Measurements from ENCODE around the gene MEOX2. TPM values are rescaled to one million over a fixed set of nuclear protein-coding genes. Genes with fewer than 3 reads are reported as not detected.

Gene MEOX2
- total RNA-seq, 1 experiment from 2014 or later = not detected

GRCh38 chr7:15584575-15584974 is 101.9 kb downstream of the MEOX2 start:
- Histone ChIP-seq H3K27ac (no peak overlapping the region), H3K4me1 (replicated peaks) (no peaks in the 10 kb centered on the region)
- DNase-seq (ENCODE audit: low read depth in 1 of 2, low spot score in 2 of 2) = no peak

DNA sequence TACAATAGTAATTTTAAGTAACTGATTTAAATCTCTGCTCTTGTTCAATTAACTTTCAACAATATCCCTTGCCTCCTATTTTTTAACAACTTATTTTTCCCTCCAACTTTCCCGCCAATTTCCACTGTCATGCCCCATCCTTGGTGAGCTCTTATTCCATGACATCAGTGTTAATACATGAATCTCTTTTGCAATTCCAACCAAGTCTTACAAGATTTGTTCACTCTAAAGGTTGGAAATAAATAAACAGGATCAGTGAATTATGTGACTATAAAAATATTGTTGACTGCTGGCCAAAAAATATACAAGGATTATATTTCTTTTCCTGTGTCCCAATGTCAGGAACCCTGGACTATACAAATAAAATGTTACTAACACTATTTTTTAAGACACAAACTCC is 103.7 kb downstream of the MEOX2 start:
- no peaks in the 10 kb centered on the region for H3K9me3 ChIP-seq (replicated peaks)
- no peak overlapping the region for H3K4me3 ChIP-seq
- H3K4me1 ChIP-seq (replicated peaks) = no peaks in the 10 kb centered on the region
- no peaks in the 10 kb centered on the region for H3K36me3 ChIP-seq
- no peak overlapping the region for H3K27ac ChIP-seq
- no peaks in the 10 kb centered on the region for H3K27me3 ChIP-seq (replicated peaks)
- DNase-seq (ENCODE audit: low read depth in 1 of 2, low spot score in 2 of 2) = no peak

More at GRCh38 chr7:15584575-15584974, 101.9 kb downstream of the MEOX2 start:
- Histone ChIP-seq H3K36me3 (no peaks in the 10 kb centered on the region), H3K4me3 (no peak overlapping the region), H3K9me3 (replicated peaks) (no peaks in the 10 kb centered on the region), H3K27me3 (replicated peaks) (no peaks in the 10 kb centered on the region)

DNA sequence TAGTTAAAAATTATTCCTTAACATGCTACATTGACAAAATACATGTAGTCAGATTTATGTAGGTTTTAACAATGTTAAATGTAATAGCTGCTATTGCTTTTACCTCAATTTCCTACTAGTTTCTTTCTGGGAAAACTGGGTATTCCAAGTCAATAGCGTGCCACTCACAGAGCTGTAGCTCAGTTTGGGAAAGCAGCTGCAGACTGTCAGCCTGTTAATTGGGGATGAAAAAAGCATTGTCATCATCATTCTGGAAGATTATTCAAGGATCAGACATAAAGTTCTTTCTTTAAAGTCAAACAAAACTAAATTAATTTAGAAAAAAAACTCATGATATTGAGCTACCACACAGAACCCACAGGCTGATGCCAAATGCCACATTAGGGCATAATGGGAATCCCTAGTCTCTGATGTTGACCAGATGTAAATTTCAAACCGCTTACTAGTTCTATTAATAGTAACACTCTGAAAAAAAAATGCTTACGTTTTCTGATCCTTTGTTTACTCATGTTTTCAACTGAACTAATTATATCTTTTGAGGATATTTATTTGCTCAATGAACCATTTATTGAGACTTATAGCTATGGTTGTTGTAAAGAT is 105.0 kb downstream of the MEOX2 start:
- DNase-seq (ENCODE audit: low read depth in 1 of 2, low spot score in 2 of 2) = no peak
- Histone ChIP-seq H3K36me3 (no peaks in the 10 kb centered on the region), H3K4me1 (replicated peaks) (no peaks in the 10 kb centered on the region), H3K27me3 (replicated peaks) (no peaks in the 10 kb centered on the region), H3K4me3 (no peak overlapping the region), H3K9me3 (replicated peaks) (no peaks in the 10 kb centered on the region), H3K27ac (no peak overlapping the region)

GRCh38 chr7:15580604-15581351 is 105.7 kb downstream of the MEOX2 start:
- no peak overlapping the region for H3K27ac ChIP-seq
- H3K4me3 ChIP-seq = no peak overlapping the region
- no peaks in the 10 kb centered on the region for H3K4me1 ChIP-seq (replicated peaks)
- H3K27me3 ChIP-seq (replicated peaks) = no peaks in the 10 kb centered on the region
- no peaks in the 10 kb centered on the region for H3K9me3 ChIP-seq (replicated peaks)
- no peaks in the 10 kb centered on the region for H3K36me3 ChIP-seq
- no peak for DNase-seq (ENCODE audit: low read depth in 1 of 2, low spot score in 2 of 2)

GRCh38 chr7:15577600-15577999 is 108.9 kb downstream of the MEOX2 start:
- Histone ChIP-seq H3K27ac (no peak overlapping the region), H3K4me1 (replicated peaks) (no peaks in the 10 kb centered on the region), H3K36me3 (no peaks in the 10 kb centered on the region), H3K9me3 (replicated peaks) (no peaks in the 10 kb centered on the region), H3K4me3 (no peak overlapping the region), H3K27me3 (replicated peaks) (no peaks in the 10 kb centered on the region)
- no peak for DNase-seq (ENCODE audit: low read depth in 1 of 2, low spot score in 2 of 2)

GRCh38 chr7:15571301-15571878 is 115.1 kb downstream of the MEOX2 start:
- Histone ChIP-seq H3K27ac (no peak overlapping the region), H3K9me3 (replicated peaks) (no peaks in the 10 kb centered on the region), H3K36me3 (no peaks in the 10 kb centered on the region), H3K4me1 (replicated peaks) (no peaks in the 10 kb centered on the region), H3K27me3 (replicated peaks) (no peaks in the 10 kb centered on the region), H3K4me3 (no peak overlapping the region)
- DNase-seq (ENCODE audit: low read depth in 1 of 2, low spot score in 2 of 2) = no peak

- Histone ChIP-seq H3K9me3 (replicated peaks) (no peaks in the 10 kb centered on the region), H3K27ac (no peak overlapping the region), H3K36me3 (no peaks in the 10 kb centered on the region), H3K27me3 (replicated peaks) (no peaks in the 10 kb centered on the region), H3K4me3 (no peak overlapping the region), H3K4me1 (replicated peaks) (no peaks in the 10 kb centered on the region)
- no peak for DNase-seq (ENCODE audit: low read depth in 1 of 2, low spot score in 2 of 2)
Observed at GRCh38 chr7:15567652-15568051, 118.8 kb downstream of the MEOX2 start.

DNA sequence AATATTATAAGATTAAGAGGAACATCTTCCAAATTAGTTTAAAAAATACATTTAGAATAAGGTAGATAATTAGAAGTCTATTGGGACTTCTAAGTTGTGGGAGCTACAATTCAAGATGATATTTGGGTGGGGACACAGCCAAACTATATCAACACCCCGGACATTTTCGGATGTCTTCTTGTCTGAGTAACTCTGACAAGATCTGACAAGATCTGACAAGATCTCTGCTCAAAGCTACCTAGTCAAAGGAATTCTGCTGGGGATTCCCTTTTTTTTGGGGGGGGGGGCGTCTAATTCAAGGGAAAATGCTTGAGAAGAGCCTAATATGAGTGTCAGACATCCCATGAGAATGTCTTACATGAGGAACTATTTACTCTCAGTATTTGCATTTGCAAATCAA is 119.4 kb downstream of the MEOX2 start:
- Histone ChIP-seq H3K27ac (no peak overlapping the region), H3K4me3 (no peak overlapping the region), H3K27me3 (replicated peaks) (no peaks in the 10 kb centered on the region), H3K9me3 (replicated peaks) (no peaks in the 10 kb centered on the region), H3K36me3 (no peaks in the 10 kb centered on the region), H3K4me1 (replicated peaks) (no peaks in the 10 kb centered on the region)
- DNase-seq (ENCODE audit: low read depth in 1 of 2, low spot score in 2 of 2) = no peak

DNA sequence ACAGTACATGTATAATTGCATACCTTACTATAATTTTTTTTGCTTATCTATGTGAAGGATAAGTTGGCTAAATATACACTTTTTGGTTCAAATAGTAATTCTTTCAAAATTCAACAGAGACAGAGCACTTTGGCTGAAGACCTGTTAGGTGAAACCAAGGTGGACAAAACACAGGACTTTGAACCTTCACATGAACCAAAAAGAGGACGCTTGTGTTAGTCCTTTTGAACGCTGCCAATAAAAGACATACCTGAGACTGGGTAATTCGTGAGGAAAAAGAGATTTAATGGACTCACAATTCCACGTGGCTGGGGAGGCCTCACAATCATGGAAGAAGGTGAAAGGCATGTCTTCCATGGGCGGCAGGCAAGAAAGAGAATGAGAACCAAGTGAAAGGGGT is 120.0 kb downstream of the MEOX2 start:
- DNase-seq (ENCODE audit: low read depth in 1 of 2, low spot score in 2 of 2) = no peak
- Histone ChIP-seq H3K9me3 (replicated peaks) (no peaks in the 10 kb centered on the region), H3K27me3 (replicated peaks) (no peaks in the 10 kb centered on the region), H3K27ac (no peak overlapping the region), H3K4me1 (replicated peaks) (no peaks in the 10 kb centered on the region), H3K36me3 (no peaks in the 10 kb centered on the region), H3K4me3 (no peak overlapping the region)

DNA sequence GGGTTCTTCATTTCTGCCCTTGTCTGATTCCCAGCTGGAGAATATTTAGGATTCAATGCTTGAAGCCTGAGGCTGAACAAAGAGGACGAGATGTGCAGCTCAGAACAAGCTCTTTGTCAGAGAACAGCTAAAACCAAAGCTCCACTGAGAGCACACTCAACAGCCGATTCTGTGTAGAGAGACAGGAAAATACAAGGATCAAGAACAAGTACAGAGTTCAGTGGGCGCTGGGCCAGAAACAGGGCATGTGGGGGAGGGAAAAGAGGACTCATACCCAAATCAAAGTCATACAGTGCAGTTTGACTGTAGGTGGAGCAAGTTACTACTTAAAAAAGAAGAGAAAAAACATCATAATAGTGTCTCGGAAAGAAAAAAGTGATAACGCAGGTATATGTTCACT is 124.6 kb downstream of the MEOX2 start, which contains the start of gene AGMO:
TSS of gene AGMO (minus strand) at position 181 of the 400 bp plus-strand sequence.
- no peak for DNase-seq (ENCODE audit: low read depth in 1 of 2, low spot score in 2 of 2)
- Histone ChIP-seq H3K27ac (no peak within 1 kb of the TSS), H3K4me3 (no peak within 1 kb of the TSS), H3K4me1 (replicated peaks) (no peaks in the 10 kb centered on the region), H3K36me3 (no peaks in the 10 kb centered on the region), H3K9me3 (replicated peaks) (no peaks in the 10 kb centered on the region), H3K27me3 (replicated peaks) (no peaks in the 10 kb centered on the region; the same call in 1 of the 2 replicates)

Other genes with a start within 250 kb of the MEOX2 start
- gene AGMO, start 124.7 kb downstream of the MEOX2 start, total RNA-seq (2014; rRNA removed; shearing (Covaris generic)) = not detected in 2 replicates

Data from SJSA1 (cell line).